Ovary (tissue), 9 donors: Measurements from ENCODE around the gene FAM120B. TPM values are rescaled to one million over a fixed set of nuclear protein-coding genes. Genes with fewer than 3 reads are reported as not detected.

Source experiments
- DNase-seq, 5 donors: peaks; one replicate each; pipeline ENCODE4 v3.0.0-alpha.2; 2019 to 2020
- H3K27ac ChIP-seq, 2 donors: fragments of 200-600 bp; one replicate each; pipeline versions ENCODE4 v1.5.1 to v1.8.0; 2019 to 2022
- H3K27me3 ChIP-seq: fragments of 200-600 bp; one replicate; pipeline ENCODE4 v1.8.0; 2022
- H3K36me3 ChIP-seq: fragments of 200-600 bp; sonication (generic); one replicate; pipeline ENCODE4 v1.5.1; 2019
- H3K4me1 ChIP-seq: one replicate; pipeline ENCODE4 v1.8.1; 2013; ENCODE audit warnings: mild to moderate bottlenecking, moderate library complexity; ENCODE audit not compliant: insufficient read depth
- H3K4me3 ChIP-seq: fragments of 200-600 bp; sonication (generic); one replicate; pipeline ENCODE4 v1.5.1; 2017
- H3K9me3 ChIP-seq, 2 donors: fragments of 200-600 bp in 1 of 2; sonication (generic) in 1 of 2; one replicate each; pipeline versions ENCODE4 v1.5.1 to v1.8.1; 2013 to 2019; ENCODE audit warnings: mild to moderate bottlenecking in 1 of 2, moderate library complexity in 1 of 2
- CTCF ChIP-seq, 3 donors: fragments of 450-650 bp in 2 of 3; fragments of 200-600 bp in 1 of 3; IDR thresholded peaks; one replicate each; pipeline versions ENCODE4 v1.5.1 to v1.8.0; 2016 to 2022; ENCODE audit warnings: antibody characterized with exemption in 3 of 3, mild to moderate bottlenecking in 1 of 3
- EP300 ChIP-seq: sonication (generic); formaldehyde crosslinking; IDR thresholded peaks from one replicate; pipeline ENCODE4 v1.6.1; 2017; ENCODE audit warnings: antibody characterized with exemption
- POLR2A ChIP-seq: fragments of 450-650 bp; IDR thresholded peaks from one replicate; pipeline ENCODE4 v1.6.1; 2017; ENCODE audit warnings: antibody characterized with exemption, mild to moderate bottlenecking, moderate library complexity
- WGBS, 3 donors: extraction: QIAGEN DNeasy Blood & Tissue Kit in 1 of 3; methylation state at CpG; one replicate each; pipeline versions ENCODE4 v1.1.5 to v1.1.7; 2013 to 2017; 5-methylcytosine and 5-hydroxymethylcytosine counted together
- intact Hi-C, 4 donors: fragments of 100-400 bp; cut with DNase I; formaldehyde crosslinking; loops; one replicate each; pipeline versions ENCODE4 v1.11.0 to v1.15.1; 2022 to 2023
- polyA plus RNA-seq, 2 donors: library from polyadenylated mRNA; stranded (reverse); fragments of 200-250 nt in 1 of 2; fragments of 350-450 nt in 1 of 2; fragmentation: Illumina TruSeq in 1 of 2; extraction: RNeasy Lipid Tissue Mini Kit (QIAGEN cat#74804) in 1 of 2; gene quantifications; one replicate each; pipeline ENCODE4 v1.2.3, GENCODE V29; 2013 to 2014
- total RNA-seq, 7 donors: library from RNA; depleted of rRNA in 2 of 7; stranded (reverse); fragments of >200 nt in 2 of 7; fragmentation: NEBNext Ultra II Directional in 3 of 7; extraction: Animal tissue kit (Norgen Biotek cat#: 25700) in 3 of 7; gene quantifications; one replicate each; pipeline versions ENCODE4 v1.1.0 to v1.2.4, GENCODE V29; 2016 to 2023
- donor health status: DM: no; HTN: no; CAD: no; lungs with moderate emphysema.
- donor health status: DM: no; HTN: no; CAD: no.
- donor health status: Bipolar disorder and iron deficiency.
- donor health status: DM: yes; HTN: yes; CAD: no.
- donor health status: DM: no; HTN: no; CAD: no.
- donor health status: DM: yes; HTN: yes; CAD: no.

Gene FAM120B
- total and polyA plus RNA-seq, 9 donors = 10.6 to 39.3 (median 28.4) TPM

DNA sequence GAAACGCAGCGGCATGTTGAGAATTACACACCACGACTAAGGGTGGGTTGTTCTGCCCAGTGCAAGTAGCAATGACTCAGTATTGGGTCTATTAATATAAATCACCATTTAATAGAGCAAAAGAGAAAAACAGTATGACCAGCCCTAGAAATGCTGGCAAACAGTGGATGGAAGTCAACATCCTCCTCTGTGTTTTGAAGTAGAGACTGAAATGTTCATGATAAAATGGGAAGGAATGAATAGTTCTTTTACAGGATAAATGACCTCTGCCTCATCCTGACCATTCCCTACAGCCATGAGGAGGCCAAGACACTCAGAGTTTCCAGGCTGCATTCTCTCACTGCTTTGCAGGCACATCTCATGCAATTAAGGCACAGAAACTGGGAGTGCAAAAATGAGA is 134.8 kb downstream of the FAM120B start:
- H3K36me3 ChIP-seq = no peaks in the 10 kb centered on the region
- WGBS, 3 donors = 58 to 75% (median 68%) methylated on average over 3 of the region's 3 CpGs
- no peaks in the 10 kb centered on the region for H3K9me3 ChIP-seq
- no peak for DNase-seq
- H3K27ac ChIP-seq = no peak overlapping the region
- no peaks in the 10 kb centered on the region for H3K27me3 ChIP-seq
- intact Hi-C loops = no loop called here
- TF ChIP-seq EP300 (no peak), POLR2A (no peak), CTCF (IDR thresholded peaks at IDR 0.05) (no peak)
- H3K4me1 ChIP-seq = no peaks in the 10 kb centered on the region
- H3K4me3 ChIP-seq = no peak overlapping the region

GRCh38 chr6:170442596-170442995 is 136.0 kb downstream of the FAM120B start:
- H3K27ac ChIP-seq = no peak overlapping the region
- no peaks in the 10 kb centered on the region for H3K9me3 ChIP-seq
- H3K27me3 ChIP-seq = no peaks in the 10 kb centered on the region
- no peaks in the 10 kb centered on the region for H3K36me3 ChIP-seq
- 94 to 98% (median 96%) methylated on average over 8 of the region's 8 CpGs for WGBS, 3 donors
- H3K4me1 ChIP-seq = no peaks in the 10 kb centered on the region
- no peak overlapping the region for H3K4me3 ChIP-seq
- DNase-seq = no peak
- no peak for TF ChIP-seq EP300
- TF ChIP-seq CTCF (IDR thresholded peaks at IDR 0.05) = no peak
- TF ChIP-seq POLR2A = no peak
- intact Hi-C loops = no loop called here

DNA sequence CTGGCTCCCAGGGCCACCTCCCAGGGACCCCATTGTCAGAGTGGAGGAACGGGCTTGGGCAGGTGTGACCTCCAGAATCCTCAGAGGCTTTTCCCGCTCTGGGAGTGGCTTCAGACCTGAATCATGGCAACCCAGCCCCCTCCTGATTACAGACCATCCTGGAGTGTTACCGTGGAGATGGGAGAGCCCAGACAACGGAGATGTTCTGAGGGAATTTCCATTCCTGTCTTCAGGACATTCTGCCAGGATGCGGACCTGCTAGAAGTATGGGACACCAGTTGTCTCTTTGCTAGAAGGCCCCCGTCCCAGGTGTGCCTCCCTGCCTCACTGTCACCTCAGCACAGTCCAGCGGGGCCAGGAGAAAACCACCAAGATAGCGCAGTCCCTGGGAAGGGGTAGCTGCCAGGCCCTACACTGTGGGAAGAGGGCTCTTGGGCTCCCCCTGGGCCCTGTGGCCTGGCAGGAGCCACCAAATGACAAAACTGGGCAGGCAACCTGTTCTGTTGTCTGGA is 136.6 kb downstream of the FAM120B start:
- intact Hi-C loops = no loop called here
- DNase-seq = no peak
- TF ChIP-seq POLR2A (no peak), EP300 (no peak), CTCF (IDR thresholded peaks at IDR 0.05) (no peak)
- Histone ChIP-seq H3K4me3 (no peak overlapping the region), H3K36me3 (no peaks in the 10 kb centered on the region), H3K27ac (no peak overlapping the region), H3K9me3 (no peaks in the 10 kb centered on the region), H3K4me1 (no peaks in the 10 kb centered on the region), H3K27me3 (no peaks in the 10 kb centered on the region)
- 90 to 93% (median 92%) methylated on average over 8 of the region's 8 CpGs for WGBS, 3 donors

DNA sequence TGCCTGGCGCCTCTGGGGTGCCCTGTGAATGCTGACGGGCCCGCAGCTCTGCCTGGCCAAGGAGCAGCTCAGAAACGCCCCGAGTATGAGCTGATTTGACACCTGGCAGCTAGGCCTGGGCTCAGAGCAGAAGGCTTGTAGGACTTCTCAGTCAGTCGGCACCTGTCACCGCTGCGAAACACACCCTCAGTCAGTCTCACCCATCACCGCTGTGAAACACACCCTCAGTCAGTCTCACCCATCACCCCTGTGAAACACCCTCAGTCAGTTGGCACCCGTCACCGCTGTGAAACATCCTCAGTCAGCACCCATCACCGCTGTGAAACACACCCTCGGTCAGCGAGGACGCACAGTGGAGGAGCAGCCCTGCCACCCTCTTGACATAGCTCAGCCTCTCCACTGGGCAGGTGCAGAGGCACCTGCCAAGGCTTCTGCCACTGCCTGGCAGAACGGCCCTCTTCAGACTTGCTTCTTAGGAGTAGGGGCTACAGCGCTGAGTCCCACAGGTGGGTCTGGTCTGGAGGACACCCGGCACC is 137.6 kb downstream of the FAM120B start:
- 86 to 94% (median 89%) methylated on average over 18 of the region's 18 CpGs for WGBS, 3 donors
- no peaks in the 10 kb centered on the region for H3K36me3 ChIP-seq
- TF ChIP-seq CTCF (IDR thresholded peaks at IDR 0.05) (no peak), POLR2A (no peak), EP300 (no peak)
- H3K27ac ChIP-seq = no peak overlapping the region
- DNase-seq = no peak
- no peaks in the 10 kb centered on the region for H3K9me3 ChIP-seq
- no peaks in the 10 kb centered on the region for H3K27me3 ChIP-seq
- intact Hi-C loops = no loop called here
- no peaks in the 10 kb centered on the region for H3K4me1 ChIP-seq
- no peak overlapping the region for H3K4me3 ChIP-seq
